Spleen (tissue), 11 donors: ENCODE data around the gene SPATA1. TPM values are rescaled to one million over a fixed set of nuclear protein-coding genes. Genes with fewer than 3 reads are reported as not detected.
A peak's percentile ranks its signal among the peaks of the same experiment; 100 is the strongest.

Source experiments
- DNase-seq: peaks from one replicate; pipeline ENCODE4 v3.0.0-alpha.2; 2020
- H3K27ac ChIP-seq, 8 donors: fragments of 200-600 bp; sonication (generic) in 7 of 8; 1 replicate in 4 of 8; 2 replicates in 4 of 8; pipeline versions ENCODE4 v1.5.0 to v1.8.0; 2016 to 2021; ENCODE audit warnings: inconsistent platforms in 4 of 8, mild to moderate bottlenecking in 4 of 8, moderate library complexity in 1 of 8
- H3K27me3 ChIP-seq, 7 donors: fragments of 200-600 bp; sonication (generic) in 6 of 7; replicated peaks in 1 of 7; 1 replicate in 4 of 7; 2 replicates in 3 of 7; pipeline versions ENCODE4 v1.5.0 to v1.8.0; 2016 to 2021; ENCODE audit warnings: inconsistent platforms in 3 of 7, mild to moderate bottlenecking in 1 of 7
- H3K36me3 ChIP-seq, 6 donors: fragments of 200-600 bp; sonication (generic) in 5 of 6; 1 replicate in 4 of 6; 2 replicates in 2 of 6; pipeline versions ENCODE4 v1.5.0 to v1.8.0; 2016 to 2021; ENCODE audit warnings: inconsistent platforms in 2 of 6
- H3K4me1 ChIP-seq, 6 donors: fragments of 200-600 bp; sonication (generic) in 5 of 6; 1 replicate in 3 of 6; 2 replicates in 3 of 6; pipeline versions ENCODE4 v1.5.0 to v1.8.0; 2016 to 2021; ENCODE audit warnings: inconsistent platforms in 3 of 6
- H3K4me3 ChIP-seq, 8 donors: fragments of 200-600 bp; sonication (generic) in 7 of 8; 1 replicate in 4 of 8; 2 replicates in 4 of 8; pipeline versions ENCODE4 v1.5.0 to v1.8.0; 2016 to 2021; ENCODE audit warnings: inconsistent platforms in 4 of 8, mild to moderate bottlenecking in 4 of 8, moderate library complexity in 2 of 8
- H3K9me3 ChIP-seq, 8 donors: fragments of 200-600 bp; sonication (generic) in 7 of 8; 1 replicate in 4 of 8; 2 replicates in 4 of 8; pipeline versions ENCODE4 v1.5.0 to v1.8.0; 2016 to 2021; ENCODE audit warnings: inconsistent platforms in 4 of 8
- POLR2A ChIP-seq, 3 donors: fragments of 450-650 bp; IDR thresholded peaks; one replicate each; pipeline ENCODE4 v1.5.1; 2017; ENCODE audit warnings: antibody characterized with exemption in 3 of 3, mild to moderate bottlenecking in 1 of 3
- POLR2AphosphoS5 ChIP-seq, 3 donors: sonication (generic); formaldehyde crosslinking; IDR thresholded peaks; one replicate each; pipeline ENCODE4 v1.5.1; 2017; ENCODE audit warnings: antibody characterized with exemption in 3 of 3
- WGBS, 5 donors: extraction: QIAGEN DNeasy Blood & Tissue Kit in 3 of 5; methylation state at CpG; one replicate each; pipeline versions ENCODE4 v1.1.5 to v1.1.7; 2013 to 2018; 5-methylcytosine and 5-hydroxymethylcytosine counted together
- intact Hi-C: fragments of 100-400 bp; cut with DNase I; formaldehyde crosslinking; loops from one replicate; pipeline ENCODE4 v1.15.0; 2023; ENCODE audit warnings: low total_unique reads
- polyA plus RNA-seq, 3 donors: library from polyadenylated mRNA; stranded (reverse); fragments of 200-250 nt; gene quantifications; one replicate each; pipeline ENCODE4 v1.2.1, GENCODE V29; 2013
- total RNA-seq, 7 donors: library from RNA; depleted of rRNA in 3 of 7; stranded (reverse); fragments of >200 nt in 3 of 7; fragmentation: NEBNext Ultra II Directional in 4 of 7; extraction: Animal tissue kit (Norgen Biotek cat#: 25700) in 4 of 7; gene quantifications; one replicate each; pipeline versions ENCODE4 v1.1.0 to v1.2.1, GENCODE V29; 2016 to 2021
- TF ChIP-seq, protein P1 (sequence below), 11 experiments: fragments of 200-600 bp in 7 of 11; fragments of 450-650 bp in 4 of 11; sonication (generic) in 4 of 11; IDR thresholded peaks in 8 of 11; conservative IDR thresholded peaks in 3 of 11; 1 replicate in 7 of 11; 2 replicates in 4 of 11; pipeline versions ENCODE4 v1.4.0 to v1.8.0; 2016 to 2021; ENCODE audit warnings: antibody characterized with exemption in 11 of 11, inconsistent platforms in 4 of 11, mild to moderate bottlenecking in 1 of 11
- donor health status: healthy with polysubstance abuse.
- donor health status: DM: no; HTN: no; CAD: no; lungs with moderate emphysema.
- donor health status: DM: no; HTN: no; CAD: no.
- donor health status: Bipolar disorder and iron deficiency.
- donor health status: healthy.
- donor health status: DM: no; HTN: no; CAD: no.
- donor health status: DM: yes; HTN: yes; CAD: no.

SPATA1 gene
- total and polyA plus RNA-seq, 10 donors = 0.67 to 3.0 (median 1.5) TPM

DNA sequence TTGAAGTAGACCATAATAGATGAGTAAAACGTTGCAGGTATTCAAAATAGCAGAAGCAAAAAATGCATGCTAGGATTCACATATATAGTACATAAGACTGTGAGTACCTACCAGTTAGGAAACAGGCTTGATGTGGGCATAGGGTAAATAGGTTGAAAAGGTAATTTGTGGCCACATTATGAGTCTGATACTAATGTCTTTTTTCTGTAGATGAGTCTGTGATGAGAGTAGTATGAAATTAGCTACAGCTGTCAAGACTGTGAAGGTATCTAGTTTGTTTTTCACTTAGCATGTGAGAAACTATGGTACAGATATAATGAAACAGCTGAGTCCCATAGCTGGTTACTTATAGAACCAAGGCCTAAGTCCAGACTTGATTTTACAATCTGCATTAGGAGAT is 12.4 kb upstream of the SPATA1 start:
- intact Hi-C loops = no loop called here
- H3K27ac ChIP-seq = no peak overlapping the region
- peaks cover 0 to 12% (median 3%) of the 10 kb centered on the region in 6 donors for H3K4me1 ChIP-seq
- no peaks in the 10 kb centered on the region for H3K27me3 ChIP-seq
- H3K36me3 ChIP-seq = peaks cover 2 to 97% (median 71%) of the 10 kb centered on the region in 6 donors
- no peak for TF ChIP-seq POLR2AphosphoS5 (IDR thresholded peaks at IDR 0.05)
- TF ChIP-seq, protein P1, sequence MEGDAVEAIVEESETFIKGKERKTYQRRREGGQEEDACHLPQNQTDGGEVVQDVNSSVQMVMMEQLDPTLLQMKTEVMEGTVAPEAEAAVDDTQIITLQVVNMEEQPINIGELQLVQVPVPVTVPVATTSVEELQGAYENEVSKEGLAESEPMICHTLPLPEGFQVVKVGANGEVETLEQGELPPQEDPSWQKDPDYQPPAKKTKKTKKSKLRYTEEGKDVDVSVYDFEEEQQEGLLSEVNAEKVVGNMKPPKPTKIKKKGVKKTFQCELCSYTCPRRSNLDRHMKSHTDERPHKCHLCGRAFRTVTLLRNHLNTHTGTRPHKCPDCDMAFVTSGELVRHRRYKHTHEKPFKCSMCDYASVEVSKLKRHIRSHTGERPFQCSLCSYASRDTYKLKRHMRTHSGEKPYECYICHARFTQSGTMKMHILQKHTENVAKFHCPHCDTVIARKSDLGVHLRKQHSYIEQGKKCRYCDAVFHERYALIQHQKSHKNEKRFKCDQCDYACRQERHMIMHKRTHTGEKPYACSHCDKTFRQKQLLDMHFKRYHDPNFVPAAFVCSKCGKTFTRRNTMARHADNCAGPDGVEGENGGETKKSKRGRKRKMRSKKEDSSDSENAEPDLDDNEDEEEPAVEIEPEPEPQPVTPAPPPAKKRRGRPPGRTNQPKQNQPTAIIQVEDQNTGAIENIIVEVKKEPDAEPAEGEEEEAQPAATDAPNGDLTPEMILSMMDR (IDR thresholded peaks at IDR 0.05 in 8 of 11, conservative IDR thresholded peaks at IDR 0.05 in 3 of 11) = no peak
- TF ChIP-seq POLR2A (IDR thresholded peaks at IDR 0.05) = no peak
- no peaks in the 10 kb centered on the region for H3K9me3 ChIP-seq
- DNase-seq = no peak
- H3K4me3 ChIP-seq = no peak overlapping the region
- 63 to 83% (median 80%) methylated on average over 1 of the region's 1 CpG for WGBS, 5 donors

DNA sequence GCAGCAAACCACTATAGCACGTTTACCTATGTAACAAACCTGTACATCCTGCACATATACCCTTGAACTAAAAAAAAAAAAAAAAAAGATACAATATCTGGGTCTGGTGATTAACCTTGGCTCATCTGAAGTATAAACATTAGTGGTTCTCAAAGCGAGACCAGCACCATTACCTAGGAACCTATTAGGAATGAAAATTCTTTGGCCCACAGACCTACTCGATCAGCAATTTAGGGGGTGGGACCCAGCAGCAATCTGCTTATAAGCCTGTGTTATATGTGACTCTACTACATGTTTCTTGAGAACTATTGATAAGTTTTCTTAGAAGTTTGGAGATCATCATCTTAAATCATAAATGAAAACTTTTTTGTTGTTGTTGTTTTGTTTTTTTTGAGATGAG is 9.7 kb upstream of the SPATA1 start:
- no peaks in the 10 kb centered on the region for H3K27me3 ChIP-seq
- peaks cover 2 to 39% (median 23%) of the 10 kb centered on the region in 6 donors for H3K4me1 ChIP-seq
- DNase-seq = no peak
- H3K27ac ChIP-seq = no peak overlapping the region
- 85 to 98% (median 92%) methylated on average over 3 of the region's 3 CpGs for WGBS, 5 donors
- H3K4me3 ChIP-seq = no peak overlapping the region
- H3K36me3 ChIP-seq = peaks cover 2 to 100% (median 65%) of the 10 kb centered on the region in 6 donors
- TF ChIP-seq POLR2A (IDR thresholded peaks at IDR 0.05) = no peak
- no peak for TF ChIP-seq POLR2AphosphoS5 (IDR thresholded peaks at IDR 0.05)
- no peaks in the 10 kb centered on the region for H3K9me3 ChIP-seq
- intact Hi-C loops = no loop called here

DNA sequence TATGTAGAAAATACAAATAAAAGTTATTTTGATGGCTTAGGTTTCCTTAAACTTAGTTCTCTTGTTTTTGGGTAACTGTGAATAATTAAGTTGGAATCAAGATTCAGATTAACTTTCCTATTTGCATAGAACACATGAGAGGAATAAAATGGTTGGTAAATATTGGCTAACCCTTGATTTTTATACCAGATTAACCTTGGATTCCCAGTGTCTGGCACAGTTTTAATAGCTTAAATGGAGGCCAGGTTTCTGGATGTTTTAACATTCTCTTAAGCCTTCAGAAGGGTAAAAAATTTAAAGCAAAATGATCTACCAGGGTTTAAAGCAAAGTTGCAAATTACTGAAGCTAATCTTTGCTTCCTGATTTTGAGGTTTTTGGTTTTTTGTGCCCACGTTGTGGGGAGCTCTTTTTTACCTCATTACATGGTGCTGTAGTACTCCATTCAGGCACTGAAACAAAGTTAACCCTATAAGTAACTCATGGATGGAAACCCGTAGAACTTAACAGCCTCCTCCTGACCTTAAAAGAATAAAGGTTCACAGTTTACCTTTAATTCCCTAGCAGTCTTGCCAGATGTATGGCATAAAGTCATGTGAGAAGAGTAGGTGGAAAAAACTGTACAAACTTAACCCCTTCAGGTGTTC is 8.4 kb upstream of the SPATA1 start:
- no peak for TF ChIP-seq POLR2A (IDR thresholded peaks at IDR 0.05)
- no peak for TF ChIP-seq POLR2AphosphoS5 (IDR thresholded peaks at IDR 0.05)
- TF ChIP-seq, protein P1 (IDR thresholded peaks at IDR 0.05 in 8 of 11, conservative IDR thresholded peaks at IDR 0.05 in 3 of 11) = no peak
- 38 to 44% (median 41%) methylated on average over 2 of the region's 2 CpGs for WGBS, 5 donors
- Histone ChIP-seq H3K36me3 (peaks cover 2 to 96% (median 60%) of the 10 kb centered on the region in 6 donors), H3K27me3 (no peaks in the 10 kb centered on the region), H3K4me3 (no peak overlapping the region), H3K9me3 (no peaks in the 10 kb centered on the region), H3K4me1 (peaks cover 8 to 52% (median 34%) of the 10 kb centered on the region in 6 donors), H3K27ac (no peak overlapping the region)
- no peak for DNase-seq
- intact Hi-C loops = no loop called here

DNA sequence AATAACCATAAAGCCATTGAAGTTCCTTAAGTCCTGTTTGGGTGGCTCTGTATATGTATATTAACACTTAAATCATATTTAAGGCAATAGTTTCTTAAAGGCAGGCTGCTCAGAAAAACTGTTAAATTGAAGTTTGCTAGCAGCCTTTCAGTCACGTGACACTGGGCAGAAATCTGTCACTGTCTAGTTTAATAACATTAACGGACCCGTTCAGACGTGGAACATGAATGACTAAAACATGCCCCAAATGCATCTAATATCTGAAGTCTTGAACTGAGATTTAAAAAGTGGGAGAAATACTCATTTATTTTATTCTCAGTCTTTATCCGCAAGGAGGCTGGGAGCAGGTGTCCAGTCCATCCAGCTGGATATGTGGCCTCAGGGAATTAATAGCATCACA is 3.3 kb upstream of the SPATA1 start:
- TF ChIP-seq POLR2A (IDR thresholded peaks at IDR 0.05) (no peak), POLR2AphosphoS5 (IDR thresholded peaks at IDR 0.05) (no peak)
- TF ChIP-seq, protein P1 (IDR thresholded peaks at IDR 0.05 in 8 of 11, conservative IDR thresholded peaks at IDR 0.05 in 3 of 11) = no peak
- Histone ChIP-seq H3K27me3 (no peaks in the 10 kb centered on the region), H3K27ac (peak overlapping the region in 1 of 8 donors; percentile 96), H3K4me1 (peaks cover 35 to 85% (median 67%) of the 10 kb centered on the region in 6 donors), H3K4me3 (peak overlapping the region in 1 of 8 donors; percentile 79), H3K9me3 (no peaks in the 10 kb centered on the region), H3K36me3 (peaks cover 0 to 44% (median 25%) of the 10 kb centered on the region in 6 donors)
- WGBS, 5 donors = 62 to 84% (median 72%) methylated on average over 5 of the region's 5 CpGs
- intact Hi-C loops = no loop called here
- DNase-seq = no peak
